ENCODE results near the gene CSAD. TPM values are rescaled to one million over a fixed set of nuclear protein-coding genes. Genes with fewer than 3 reads are reported as not detected.

The CSAD gene
- polyA plus RNA-seq, 1 experiment: 30.7 TPM

- no peaks in the 10 kb centered on the region for H3K36me3 ChIP-seq (ENCODE audit: control insufficient read depth, insufficient read depth, low read length)
- CTCF ChIA-PET: no interaction called here
- TF ChIP-seq CTCF (IDR thresholded peaks at IDR 0.05; ENCODE audit: insufficient read depth, low read depth, low read length): no peak
- H3K27me3 ChIP-seq (ENCODE audit: control insufficient read depth, insufficient read depth, low read length): no peaks in the 10 kb centered on the region
- no peak for DNase-seq (ENCODE audit: low read depth)
- POLR2A ChIA-PET: no interaction called here
- H3K4me3 ChIP-seq (ENCODE audit: low read depth, low read length): no peak overlapping the region
These were observed 53.6 kb downstream of the CSAD start for GRCh38 chr12:53127169-53127568.

GRCh38 chr12:53124352-53124723, 56.4 kb downstream of the CSAD start:
- H3K27me3 ChIP-seq (ENCODE audit: control insufficient read depth, insufficient read depth, low read length): no peaks in the 10 kb centered on the region
- CTCF ChIA-PET: no interaction called here
- no peak for DNase-seq (ENCODE audit: low read depth)
- H3K36me3 ChIP-seq (ENCODE audit: control insufficient read depth, insufficient read depth, low read length): no peaks in the 10 kb centered on the region
- H3K4me3 ChIP-seq (ENCODE audit: low read depth, low read length): no peak overlapping the region
- POLR2A ChIA-PET: no interaction called here
- no peak for TF ChIP-seq CTCF (IDR thresholded peaks at IDR 0.05; ENCODE audit: insufficient read depth, low read depth, low read length)

- Histone ChIP-seq H3K27me3 (ENCODE audit: control insufficient read depth, insufficient read depth, low read length) (no peaks in the 10 kb centered on the region), H3K4me3 (ENCODE audit: low read depth, low read length) (no peak overlapping the region), H3K36me3 (ENCODE audit: control insufficient read depth, insufficient read depth, low read length) (no peaks in the 10 kb centered on the region)
- CTCF ChIA-PET: interaction anchor here (0.6 kb wide), 1 partner anchor 269 kb away, joined by 3 read pairs; no protein-coding TSS in a partner anchor
- POLR2A ChIA-PET: no interaction called here
- DNase-seq (ENCODE audit: low read depth): no peak
- TF ChIP-seq CTCF (IDR thresholded peaks at IDR 0.05; ENCODE audit: insufficient read depth, low read depth, low read length): no peak
These were observed 57.0 kb downstream of the CSAD start for GRCh38 chr12:53123578-53124351.

- no peak for DNase-seq (ENCODE audit: low read depth)
- no peak for TF ChIP-seq CTCF (IDR thresholded peaks at IDR 0.05; ENCODE audit: insufficient read depth, low read depth, low read length)
- ChIA-PET CTCF (interaction anchor here (0.6 kb wide), 2 partner anchors 65 to 268 kb away, joined by 3 read pairs; no protein-coding TSS in a partner anchor), POLR2A (no interaction called here)
- no peak overlapping the region for H3K4me3 ChIP-seq (ENCODE audit: low read depth, low read length)
- no peaks in the 10 kb centered on the region for H3K36me3 ChIP-seq (ENCODE audit: control insufficient read depth, insufficient read depth, low read length)
- H3K27me3 ChIP-seq (ENCODE audit: control insufficient read depth, insufficient read depth, low read length): no peaks in the 10 kb centered on the region
These were observed 57.7 kb downstream of the CSAD start for GRCh38 chr12:53122961-53123468.

GRCh38 chr12:53120685-53121525, 59.8 kb downstream of the CSAD start:
- TF ChIP-seq CTCF (IDR thresholded peaks at IDR 0.05; ENCODE audit: insufficient read depth, low read depth, low read length): no peak
- DNase-seq (ENCODE audit: low read depth): no peak
- no peaks in the 10 kb centered on the region for H3K36me3 ChIP-seq (ENCODE audit: control insufficient read depth, insufficient read depth, low read length)
- no peak overlapping the region for H3K4me3 ChIP-seq (ENCODE audit: low read depth, low read length)
- ChIA-PET POLR2A (no interaction called here), CTCF (no interaction called here)
- H3K27me3 ChIP-seq (ENCODE audit: control insufficient read depth, insufficient read depth, low read length): no peaks in the 10 kb centered on the region
